HG03439 (cell line): ENCODE measurements around the gene EFCAB6.

Experiments
- ATAC-seq: cut with Tn5 transposase; IDR thresholded peaks from one replicate; pipeline ENCODE4 v1.9.1; 2021; ENCODE audit warnings: mild to moderate bottlenecking, moderate library complexity; ENCODE audit not compliant: unreplicated experiment

The EFCAB6 gene

GRCh38 chr22:43848366-43849171 lies 36.5 kb upstream of the EFCAB6 start:
- no peak for ATAC-seq

- ATAC-seq, result no peak
These were observed 35.5 kb upstream of the EFCAB6 start for GRCh38 chr22:43847376-43848289.

- no peak for ATAC-seq
These were observed 34.9 kb upstream of the EFCAB6 start for GRCh38 chr22:43846966-43847365.

- ATAC-seq, result no peak
These were observed 33.9 kb upstream of the EFCAB6 start for GRCh38 chr22:43845981-43846380.

GRCh38 chr22:43844560-43845545 lies 32.7 kb upstream of the EFCAB6 start:
- ATAC-seq, result no peak

- no peak for ATAC-seq
These were observed 31.9 kb upstream of the EFCAB6 start for GRCh38 chr22:43843783-43844530.

GRCh38 chr22:43841742-43842141 lies 29.6 kb upstream of the EFCAB6 start:
- ATAC-seq, result no peak

- no peak for ATAC-seq
These were observed 28.7 kb upstream of the EFCAB6 start for GRCh38 chr22:43840851-43841250.

- ATAC-seq, result no peak
These were observed 28.3 kb upstream of the EFCAB6 start for GRCh38 chr22:43840431-43840830.

GRCh38 chr22:43839781-43840180 lies 27.7 kb upstream of the EFCAB6 start:
- no peak for ATAC-seq

- no peak for ATAC-seq
These were observed 26.6 kb upstream of the EFCAB6 start for GRCh38 chr22:43838571-43839307.

GRCh38 chr22:43838161-43838560 lies 26.1 kb upstream of the EFCAB6 start:
- no peak for ATAC-seq

GRCh38 chr22:43837666-43838065 lies 25.6 kb upstream of the EFCAB6 start:
- no peak for ATAC-seq

GRCh38 chr22:43835736-43836135 lies 23.6 kb upstream of the EFCAB6 start:
- ATAC-seq, result no peak

- no peak for ATAC-seq
These were observed 23.1 kb upstream of the EFCAB6 start for GRCh38 chr22:43835166-43835565.

- no peak for ATAC-seq
These were observed 21.5 kb upstream of the EFCAB6 start for GRCh38 chr22:43833286-43834240.

GRCh38 chr22:43832393-43833265 lies 20.5 kb upstream of the EFCAB6 start:
- no peak for ATAC-seq
